ENCODE results near the gene PRKCB.
"Not testable (repeated sequence)": the region's sequence is repeated elsewhere in the genome, so short reads cannot be mapped to it uniquely, and the experiment has no call there.

Gene PRKCB

DNA sequence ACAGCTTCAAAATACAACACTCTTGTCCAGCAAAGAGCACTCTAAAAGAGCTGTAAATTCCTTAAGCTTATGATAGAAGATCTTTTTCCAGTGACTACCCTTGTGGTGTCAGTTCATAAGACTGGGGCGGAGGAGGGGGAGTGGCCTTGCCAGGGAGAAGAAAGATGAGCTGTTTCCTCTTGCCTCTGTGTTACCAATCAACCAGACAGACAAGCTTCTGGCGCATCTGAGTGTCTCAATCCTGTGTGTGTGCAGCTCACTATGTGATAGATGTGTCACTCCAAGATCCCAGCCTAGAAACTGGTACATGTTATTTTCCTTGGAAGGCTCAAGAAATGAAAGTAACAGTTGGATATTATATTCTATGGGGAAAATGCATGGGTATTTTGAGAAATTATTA is 253.0 kb downstream of the PRKCB start:
- H3K27ac Mint-ChIP-seq, result no peak overlapping the region
- no peak overlapping the region for H3K4me3 Mint-ChIP-seq
- peaks cover 11% of the 10 kb centered on the region for H3K4me1 Mint-ChIP-seq
- H3K36me3 Mint-ChIP-seq, result peaks cover 45% of the 10 kb centered on the region
- peaks cover 8% of the 10 kb centered on the region for H3K9me3 Mint-ChIP-seq
- no peaks in the 10 kb centered on the region for H3K27me3 Mint-ChIP-seq

- Mint-ChIP-seq H3K36me3 (peaks cover 49% of the 10 kb centered on the region), H3K27me3 (no peaks in the 10 kb centered on the region), H3K4me1 (peaks cover 11% of the 10 kb centered on the region), H3K27ac (no peak overlapping the region), H3K9me3 (peaks cover 8% of the 10 kb centered on the region), H3K4me3 (no peak overlapping the region)
Observed at GRCh38 chr16:24091125-24091524, 255.3 kb downstream of the PRKCB start.

- Mint-ChIP-seq H3K4me3 (no peak overlapping the region), H3K9me3 (peaks cover 8% of the 10 kb centered on the region), H3K36me3 (peaks cover 47% of the 10 kb centered on the region), H3K27ac (no peak overlapping the region), H3K4me1 (peaks cover 11% of the 10 kb centered on the region), H3K27me3 (no peaks in the 10 kb centered on the region)
Observed at GRCh38 chr16:24093049-24093448, 257.3 kb downstream of the PRKCB start.

GRCh38 chr16:24094660-24095059 is 258.9 kb downstream of the PRKCB start:
- no peak overlapping the region for H3K4me3 Mint-ChIP-seq
- peaks cover 11% of the 10 kb centered on the region for H3K4me1 Mint-ChIP-seq
- no peaks in the 10 kb centered on the region for H3K27me3 Mint-ChIP-seq
- H3K36me3 Mint-ChIP-seq, result peaks cover 44% of the 10 kb centered on the region
- no peak overlapping the region for H3K27ac Mint-ChIP-seq
- peaks cover 8% of the 10 kb centered on the region for H3K9me3 Mint-ChIP-seq

DNA sequence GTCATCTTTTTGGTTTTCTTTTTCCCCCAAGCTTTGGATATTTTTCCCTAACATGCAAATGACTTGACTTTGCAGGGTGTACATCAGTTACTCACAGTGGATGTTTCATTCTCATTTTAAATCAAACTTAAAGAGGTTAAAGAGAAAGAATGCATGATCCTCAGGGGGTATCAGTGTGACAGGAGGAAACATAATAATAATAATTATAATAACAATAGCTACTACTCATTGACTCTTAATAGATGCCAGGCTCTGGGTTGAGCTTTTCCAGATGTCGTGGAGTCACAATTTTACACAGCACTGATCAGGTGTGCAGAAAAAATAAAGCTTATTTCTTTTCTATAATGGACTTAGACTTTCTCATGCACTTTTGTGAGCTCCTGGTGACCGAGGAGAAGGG is 263.1 kb downstream of the PRKCB start:
- Mint-ChIP-seq H3K9me3 (no peaks in the 10 kb centered on the region), H3K27me3 (no peaks in the 10 kb centered on the region), H3K4me1 (peaks cover 5% of the 10 kb centered on the region), H3K4me3 (no peak overlapping the region), H3K36me3 (peaks cover 25% of the 10 kb centered on the region), H3K27ac (no peak overlapping the region)

DNA sequence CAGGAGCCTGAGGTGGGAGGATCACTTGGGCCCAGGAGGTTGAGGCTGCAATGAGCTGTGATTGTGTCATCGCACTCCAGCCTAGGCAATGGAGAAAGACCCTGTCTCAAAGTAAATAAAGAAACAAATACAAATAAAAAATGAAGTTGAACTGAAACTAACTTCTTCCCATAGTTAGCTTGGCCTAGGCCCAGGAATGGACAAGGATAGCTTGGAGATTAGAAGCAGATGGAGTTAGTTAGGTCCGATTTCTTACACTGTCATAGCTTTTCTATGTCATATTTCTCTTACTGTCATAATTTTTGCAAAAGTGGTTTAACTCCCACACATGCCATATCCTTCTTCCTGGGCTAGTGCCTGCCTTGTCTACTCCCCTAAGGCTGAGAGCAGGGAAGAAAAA is 265.6 kb downstream of the PRKCB start:
- Mint-ChIP-seq H3K4me1 (peaks cover 5% of the 10 kb centered on the region), H3K27ac (peak overlapping the region; percentile 2), H3K4me3 (no peak overlapping the region), H3K27me3 (no peaks in the 10 kb centered on the region), H3K9me3 (no peaks in the 10 kb centered on the region), H3K36me3 (peaks cover 27% of the 10 kb centered on the region)

- Mint-ChIP-seq H3K27me3 (no peaks in the 10 kb centered on the region), H3K27ac (no peak overlapping the region), H3K4me3 (no peak overlapping the region), H3K36me3 (peaks cover 29% of the 10 kb centered on the region), H3K4me1 (peaks cover 5% of the 10 kb centered on the region), H3K9me3 (no peaks in the 10 kb centered on the region)
Observed at GRCh38 chr16:24102209-24102660, 266.5 kb downstream of the PRKCB start.

DNA sequence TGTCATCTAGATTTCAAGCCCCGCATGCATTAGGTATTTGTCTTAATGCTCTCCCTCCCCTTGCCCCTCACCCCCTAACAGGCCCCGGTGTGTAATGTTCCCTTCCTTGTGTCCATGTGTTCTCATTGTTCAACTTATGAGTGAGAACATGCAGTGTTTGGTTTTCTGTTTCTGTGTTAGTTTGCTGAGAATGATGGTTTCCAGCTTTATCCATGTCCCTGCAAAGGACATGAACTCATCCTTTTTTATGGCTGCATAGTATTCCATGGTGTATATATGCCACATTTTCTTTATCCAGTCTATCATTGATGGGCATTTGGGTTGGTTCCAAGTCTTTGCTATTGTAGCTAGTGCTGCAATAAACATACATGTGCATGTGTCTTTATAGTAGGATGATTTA is 269.7 kb downstream of the PRKCB start:
- H3K4me1 Mint-ChIP-seq, H3K27me3 Mint-ChIP-seq, H3K9me3 Mint-ChIP-seq, H3K4me3 Mint-ChIP-seq: not testable (repeated sequence)
- H3K36me3 Mint-ChIP-seq, result peaks cover 22% of the 10 kb centered on the region
- H3K27ac Mint-ChIP-seq, result peak overlapping the region; percentile 53

DNA sequence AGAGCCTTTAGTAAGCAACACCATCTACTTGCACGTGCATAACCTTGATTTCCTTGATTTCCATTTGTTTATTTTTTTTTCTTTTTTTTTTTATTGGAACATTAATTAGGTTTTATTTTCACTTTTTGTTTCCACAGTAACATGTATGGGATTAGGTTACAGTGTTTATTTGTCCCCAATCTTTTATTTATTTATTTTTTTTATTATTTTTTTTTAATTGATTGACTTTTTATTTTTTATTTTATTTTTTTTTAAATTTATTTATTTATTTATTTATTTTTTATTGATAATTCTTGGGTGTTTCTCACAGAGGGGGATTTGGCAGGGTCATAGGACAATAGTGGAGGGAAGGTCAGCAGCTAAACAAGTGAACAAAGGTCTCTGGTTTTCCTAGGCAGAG is 272.3 kb downstream of the PRKCB start:
- not testable (repeated sequence) for H3K27me3 Mint-ChIP-seq, H3K4me3 Mint-ChIP-seq, H3K27ac Mint-ChIP-seq, H3K4me1 Mint-ChIP-seq, H3K9me3 Mint-ChIP-seq
- H3K36me3 Mint-ChIP-seq, result peaks cover 28% of the 10 kb centered on the region

- Mint-ChIP-seq H3K4me3 (no peak overlapping the region), H3K36me3 (peaks cover 30% of the 10 kb centered on the region), H3K27me3 (no peaks in the 10 kb centered on the region), H3K27ac (no peak overlapping the region), H3K9me3 (no peaks in the 10 kb centered on the region), H3K4me1 (no peaks in the 10 kb centered on the region)
Observed at GRCh38 chr16:24111724-24112302, 276.0 kb downstream of the PRKCB start.

GRCh38 chr16:24113115-24113745 is 277.4 kb downstream of the PRKCB start:
- Mint-ChIP-seq H3K27ac (peak overlapping the region; percentile 48), H3K36me3 (peaks cover 29% of the 10 kb centered on the region), H3K27me3 (no peaks in the 10 kb centered on the region), H3K4me3 (no peak overlapping the region), H3K9me3 (no peaks in the 10 kb centered on the region), H3K4me1 (no peaks in the 10 kb centered on the region)

GRCh38 chr16:24114876-24115275 is 279.1 kb downstream of the PRKCB start:
- Mint-ChIP-seq H3K27ac (peak overlapping the region; percentile 31), H3K9me3 (no peaks in the 10 kb centered on the region), H3K4me1 (no peaks in the 10 kb centered on the region), H3K4me3 (no peak overlapping the region), H3K27me3 (no peaks in the 10 kb centered on the region), H3K36me3 (peaks cover 33% of the 10 kb centered on the region)

DNA sequence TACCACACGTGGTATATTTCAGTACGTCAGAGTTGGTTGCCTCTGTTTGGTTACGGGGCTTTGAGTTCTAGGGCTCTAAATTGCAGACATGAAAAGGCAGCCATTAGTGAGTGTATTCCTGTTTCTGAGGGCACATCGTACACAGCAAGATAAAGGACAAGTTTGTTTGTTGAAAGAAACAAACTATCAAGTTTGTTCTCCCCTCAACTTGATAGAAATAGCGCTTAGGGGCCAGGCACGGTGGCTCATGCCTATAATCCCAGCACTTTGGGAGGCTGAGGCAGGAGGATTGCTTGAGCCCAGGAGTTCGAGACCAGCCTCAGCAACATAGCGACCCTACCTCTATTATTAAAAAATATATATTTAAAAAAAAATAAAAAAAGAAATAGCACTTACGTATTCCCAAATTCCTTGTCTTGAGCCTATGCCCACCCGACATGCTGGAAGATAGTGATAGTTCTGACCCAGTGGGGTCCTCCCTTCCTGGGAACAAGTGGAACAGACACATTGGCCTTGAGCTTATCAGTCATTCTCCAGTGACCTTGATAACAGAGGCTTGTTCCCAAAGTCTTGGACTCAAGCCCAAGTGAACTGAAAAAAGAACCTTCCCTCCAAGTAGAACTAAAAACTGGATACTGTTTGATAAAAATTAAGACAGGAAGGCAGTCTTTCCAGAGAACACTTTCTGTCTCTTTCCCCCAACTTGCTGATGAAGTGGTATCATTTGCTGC is 280.4 kb downstream of the PRKCB start:
- Mint-ChIP-seq H3K9me3 (no peaks in the 10 kb centered on the region), H3K27me3 (no peaks in the 10 kb centered on the region), H3K36me3 (peaks cover 41% of the 10 kb centered on the region), H3K4me1 (no peaks in the 10 kb centered on the region), H3K27ac (no peak overlapping the region), H3K4me3 (no peak overlapping the region)

DNA sequence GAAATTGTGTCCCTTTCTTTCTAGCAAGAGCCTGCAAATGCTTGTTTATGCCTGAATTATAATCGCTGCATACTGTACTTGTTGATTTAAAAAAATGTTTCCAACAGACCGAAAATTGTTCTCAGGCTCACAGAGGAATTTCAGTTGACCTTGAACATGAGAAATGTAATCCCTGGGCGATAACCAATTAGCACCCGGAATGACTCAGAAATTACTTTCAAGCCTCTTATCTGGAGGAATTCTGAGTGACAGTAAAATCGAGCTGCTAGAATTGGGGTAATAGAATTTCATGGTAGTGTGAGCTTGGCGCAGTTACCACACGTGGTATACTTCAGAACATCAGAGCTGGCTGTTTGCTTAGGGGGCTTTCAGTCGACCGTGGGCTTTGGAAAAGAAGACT is 281.2 kb downstream of the PRKCB start:
- H3K27me3 Mint-ChIP-seq, result no peaks in the 10 kb centered on the region
- H3K4me1 Mint-ChIP-seq, result no peaks in the 10 kb centered on the region
- no peak overlapping the region for H3K27ac Mint-ChIP-seq
- no peak overlapping the region for H3K4me3 Mint-ChIP-seq
- peaks cover 45% of the 10 kb centered on the region for H3K36me3 Mint-ChIP-seq
- H3K9me3 Mint-ChIP-seq, result no peaks in the 10 kb centered on the region

DNA sequence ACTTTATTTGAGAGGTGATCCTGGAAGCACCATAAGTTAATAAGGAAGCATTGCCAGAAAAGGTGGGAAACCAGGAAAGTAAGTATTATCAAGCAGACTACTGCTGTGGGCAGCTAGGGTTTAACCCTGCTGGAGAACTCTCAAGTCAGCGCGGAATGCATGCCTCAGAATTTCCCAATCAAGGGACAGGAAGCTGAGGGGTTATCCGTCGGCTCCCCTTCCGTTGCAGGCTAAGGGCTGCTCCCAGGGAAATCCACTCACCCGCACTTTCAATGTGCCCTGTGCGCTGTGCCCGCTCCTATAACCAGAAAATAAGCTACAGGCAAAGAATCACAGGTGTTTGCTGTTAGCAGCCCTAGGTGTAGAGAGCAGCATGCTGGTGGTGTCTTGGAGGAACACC is 281.9 kb downstream of the PRKCB start:
- no peaks in the 10 kb centered on the region for H3K9me3 Mint-ChIP-seq
- no peaks in the 10 kb centered on the region for H3K27me3 Mint-ChIP-seq
- no peak overlapping the region for H3K27ac Mint-ChIP-seq
- H3K4me3 Mint-ChIP-seq, result no peak overlapping the region
- no peaks in the 10 kb centered on the region for H3K4me1 Mint-ChIP-seq
- H3K36me3 Mint-ChIP-seq, result peaks cover 45% of the 10 kb centered on the region

DNA sequence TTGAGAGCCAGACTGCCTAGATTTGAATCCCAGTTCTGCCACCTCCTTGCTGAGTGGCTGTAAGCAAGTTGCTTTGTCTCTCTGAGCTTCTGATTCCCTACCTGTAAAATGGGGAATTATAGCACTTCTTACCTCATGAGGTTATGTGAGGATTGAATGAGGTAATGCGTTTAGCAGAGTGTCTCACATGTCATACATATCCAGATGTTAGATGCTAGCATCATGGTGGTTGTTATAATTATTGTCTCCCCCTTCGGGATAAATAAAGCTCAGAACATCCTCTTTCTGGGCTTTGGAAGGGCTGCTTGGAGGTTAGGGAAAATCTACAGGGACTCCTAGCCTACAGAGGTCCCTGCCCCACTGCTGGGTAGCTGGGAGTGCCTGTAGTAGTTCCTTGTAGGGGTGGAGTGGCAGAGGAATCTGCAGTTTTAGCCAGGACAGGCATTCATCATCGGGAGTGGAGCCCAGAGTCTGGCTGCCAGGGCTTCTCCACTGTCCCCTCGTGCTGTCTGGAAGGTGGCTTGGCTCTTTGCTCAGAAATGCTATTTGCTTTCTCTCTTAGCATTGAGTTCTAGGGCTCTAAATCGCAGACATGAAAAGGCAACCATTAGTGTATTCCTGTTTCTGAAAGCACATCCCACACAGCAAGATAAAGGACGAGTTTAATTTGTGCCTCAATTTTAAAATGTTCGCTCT is 282.5 kb downstream of the PRKCB start:
- Mint-ChIP-seq H3K9me3 (no peaks in the 10 kb centered on the region), H3K27ac (no peak overlapping the region), H3K36me3 (peaks cover 39% of the 10 kb centered on the region), H3K4me1 (no peaks in the 10 kb centered on the region), H3K27me3 (no peaks in the 10 kb centered on the region), H3K4me3 (no peak overlapping the region)
